Hepatocyte (in vitro differentiated cells): ENCODE data around the gene CSHL1. TPM values are rescaled to one million over a fixed set of nuclear protein-coding genes. Genes with fewer than 3 reads are reported as not detected.
A peak's percentile ranks its signal among the peaks of the same experiment; 100 is the strongest.
"Not testable (repeated sequence)": the region's sequence is repeated elsewhere in the genome, so short reads cannot be mapped to it uniquely, and the experiment has no call there.

Experiments used
- DNase-seq: peaks from one replicate; pipeline ENCODE4 v3.0.0-alpha.2; 2016; ENCODE audit warnings: low spot score
- H2AFZ ChIP-seq: fragments of 200-600 bp; sonication (generic); 2 replicates; pipeline ENCODE4 v1.6.0; 2016; ENCODE audit warnings: antibody characterized with exemption, mild to moderate bottlenecking
- H3K27ac ChIP-seq: fragments of 200-600 bp; sonication (generic); 2 replicates; pipeline ENCODE4 v1.5.1; 2016; ENCODE audit warnings: mild to moderate bottlenecking
- H3K27me3 ChIP-seq: fragments of 200-600 bp; sonication (generic); 2 replicates; pipeline ENCODE4 v1.6.1; 2016
- H3K36me3 ChIP-seq: fragments of 200-600 bp; sonication (generic); replicated peaks from 2 replicates; pipeline ENCODE4 v1.5.1; 2016; ENCODE audit warnings: low read depth; ENCODE audit not compliant: insufficient read depth
- H3K4me1 ChIP-seq: fragments of 200-600 bp; sonication (generic); 2 replicates; pipeline ENCODE4 v1.5.1; 2016; ENCODE audit warnings: mild to moderate bottlenecking, moderate library complexity; ENCODE audit not compliant: insufficient read depth
- H3K4me2 ChIP-seq: fragments of 200-600 bp; sonication (generic); 2 replicates; pipeline ENCODE4 v1.6.0; 2016
- H3K4me3 ChIP-seq: fragments of 200-600 bp; sonication (generic); 2 replicates; pipeline ENCODE4 v1.5.1; 2016; ENCODE audit warnings: mild to moderate bottlenecking
- H3K79me2 ChIP-seq: fragments of 200-600 bp; sonication (generic); 2 replicates; pipeline ENCODE4 v1.6.0; 2017; ENCODE audit warnings: mild to moderate bottlenecking
- H3K9me2 ChIP-seq: fragments of 200-600 bp; sonication (generic); replicated peaks from 2 replicates; pipeline ENCODE4 v1.6.0; 2017; ENCODE audit warnings: mild to moderate bottlenecking; ENCODE audit not compliant: insufficient read depth
- H3K9me3 ChIP-seq: fragments of 200-600 bp; sonication (generic); 2 replicates; pipeline ENCODE4 v1.5.1; 2016; ENCODE audit warnings: low read depth, mild to moderate bottlenecking
- H4K20me1 ChIP-seq: fragments of 200-600 bp; sonication (generic); 2 replicates; pipeline ENCODE4 v1.6.0; 2016; ENCODE audit warnings: mild to moderate bottlenecking; ENCODE audit not compliant: insufficient read depth, poor library complexity, severe bottlenecking
- CTCF ChIP-seq: fragments of 200-600 bp; sonication (generic); IDR thresholded peaks from 2 replicates; pipeline ENCODE4 v1.5.1; 2016; ENCODE audit warnings: antibody characterized with exemption, mild to moderate bottlenecking; ENCODE audit not compliant: poor library complexity
- EZH2 ChIP-seq: fragments of 200-600 bp; sonication (generic); IDR thresholded peaks from 2 replicates; pipeline ENCODE4 v1.6.1; 2016; ENCODE audit warnings: antibody characterized with exemption, mild to moderate bottlenecking, borderline replicate concordance
- EZH2phosphoT487 ChIP-seq: fragments of 200-600 bp; sonication (generic); IDR thresholded peaks from one replicate; pipeline ENCODE4 v1.6.1; 2018; ENCODE audit warnings: antibody characterized with exemption, mild to moderate bottlenecking, low read depth, moderate library complexity; ENCODE audit not compliant: unreplicated experiment, severe bottlenecking
- WGBS: methylation state at CpG from one replicate; pipeline ENCODE4 v1.1.6; 2016; ENCODE audit warnings: low lambda C conversion rate; ENCODE audit errors: missing lambda C conversion rate; 5-methylcytosine and 5-hydroxymethylcytosine counted together
- polyA plus RNA-seq: library from polyadenylated mRNA; unstranded; fragments of >200 nt; fragmentation: Nextera tagmentation; extraction: Ambion mirVana; gene quantifications from 2 replicates; pipeline ENCODE4 v1.2.1, GENCODE V29; 2016
- total RNA-seq: library from RNA; depleted of rRNA; stranded (reverse); fragments of >200 nt; gene quantifications from 2 replicates; pipeline ENCODE4 v1.2.3, GENCODE V29; 2014

The CSHL1 gene
- total and polyA plus RNA-seq, 2 experiments from 2014 or later = not detected

GRCh38 chr17:63919311-63919723 lies 8.3 kb upstream of the CSHL1 start:
- Histone ChIP-seq H3K4me2 (no peak overlapping the region), H3K79me2 (no peaks in the 10 kb centered on the region), H3K4me3 (no peak overlapping the region), H3K36me3 (no peaks in the 10 kb centered on the region), H3K27ac (no peak overlapping the region), H3K4me1 (no peaks in the 10 kb centered on the region), H4K20me1 (no peaks in the 10 kb centered on the region), H3K9me3 (no peaks in the 10 kb centered on the region), H2AFZ (no peak overlapping the region), H3K27me3 (peaks cover 7% of the 10 kb centered on the region), H3K9me2 (no peaks in the 10 kb centered on the region)
- DNase-seq = peak; percentile 73
- TF ChIP-seq EZH2 (no peak), CTCF (peak; percentile 82), EZH2phosphoT487 (no peak)
- 50% methylated on average over 8 of the region's 8 CpGs for WGBS

- H3K4me1 ChIP-seq, DNase-seq, H3K9me2 ChIP-seq, H3K4me2 ChIP-seq, H3K9me3 ChIP-seq, H3K79me2 ChIP-seq, H3K4me3 ChIP-seq, H4K20me1 ChIP-seq, H2AFZ ChIP-seq, H3K36me3 ChIP-seq, H3K27ac ChIP-seq, H3K27me3 ChIP-seq: not testable (repeated sequence)
- 41% methylated on average over 10 of the region's 10 CpGs for WGBS
These were observed 7.8 kb upstream of the CSHL1 start, which contains the start of gene GH1 for GRCh38 chr17:63918789-63919305. Gene GH1, minus strand, starts transcription at chr17:63918839. Its CDS starts 63 bp downstream, at chr17:63918776.

- peaks cover 7% of the 10 kb centered on the region for H3K27me3 ChIP-seq
- H4K20me1 ChIP-seq = no peaks in the 10 kb centered on the region
- H3K4me1 ChIP-seq = no peaks in the 10 kb centered on the region
- H3K9me3 ChIP-seq = no peaks in the 10 kb centered on the region
- no peaks in the 10 kb centered on the region for H3K9me2 ChIP-seq
- no peak overlapping the region for H3K27ac ChIP-seq
- H3K79me2 ChIP-seq = no peaks in the 10 kb centered on the region
- no peak overlapping the region for H3K4me3 ChIP-seq
- TF ChIP-seq CTCF = no peak
- TF ChIP-seq EZH2phosphoT487 = no peak
- no peak for TF ChIP-seq EZH2
- no peak for DNase-seq
- no peak overlapping the region for H3K4me2 ChIP-seq
- 31% methylated on average over 10 of the region's 10 CpGs for WGBS
- H2AFZ ChIP-seq = no peak overlapping the region
- no peaks in the 10 kb centered on the region for H3K36me3 ChIP-seq
These were observed 7.2 kb upstream of the CSHL1 start for GRCh38 chr17:63918305-63918704.

GRCh38 chr17:63917646-63918045 lies 6.6 kb upstream of the CSHL1 start:
- H3K36me3 ChIP-seq = no peaks in the 10 kb centered on the region
- H4K20me1 ChIP-seq = no peaks in the 10 kb centered on the region
- no peak overlapping the region for H3K27ac ChIP-seq
- no peak overlapping the region for H3K4me3 ChIP-seq
- no peaks in the 10 kb centered on the region for H3K9me2 ChIP-seq
- H3K27me3 ChIP-seq = peaks cover 7% of the 10 kb centered on the region
- TF ChIP-seq EZH2 = no peak
- TF ChIP-seq CTCF = no peak
- no peak for TF ChIP-seq EZH2phosphoT487
- no peaks in the 10 kb centered on the region for H3K4me1 ChIP-seq
- no peaks in the 10 kb centered on the region for H3K79me2 ChIP-seq
- 75% methylated on average over 13 of the region's 13 CpGs for WGBS
- H3K9me3 ChIP-seq = no peaks in the 10 kb centered on the region
- no peak overlapping the region for H2AFZ ChIP-seq
- DNase-seq = no peak
- no peak overlapping the region for H3K4me2 ChIP-seq

GRCh38 chr17:63917206-63917605 lies 6.1 kb upstream of the CSHL1 start:
- H4K20me1 ChIP-seq, H3K4me3 ChIP-seq, DNase-seq, H3K4me2 ChIP-seq, H3K36me3 ChIP-seq, H3K27ac ChIP-seq, H3K79me2 ChIP-seq, H3K4me1 ChIP-seq, H2AFZ ChIP-seq, H3K9me2 ChIP-seq, H3K9me3 ChIP-seq, H3K27me3 ChIP-seq: not testable (repeated sequence)
- WGBS = 95% methylated on average over 11 of the region's 11 CpGs
